Stimulated activated CD4-positive, alpha-beta T cell treated with anti-CD3 and anti-CD28 coated beads, Interleukin-12 subunit alpha, Interleukin-12 subunit beta, amount 100 ng/mL, for 24 hours (primary cell): ENCODE results near the gene PTPRH.

Experiments used
- DNase-seq, 2 experiments: peaks; one replicate each; pipeline ENCODE4 v3.0.0-alpha.2; 2020; ENCODE audit warnings: low read depth in 2 of 2

The PTPRH gene

DNA sequence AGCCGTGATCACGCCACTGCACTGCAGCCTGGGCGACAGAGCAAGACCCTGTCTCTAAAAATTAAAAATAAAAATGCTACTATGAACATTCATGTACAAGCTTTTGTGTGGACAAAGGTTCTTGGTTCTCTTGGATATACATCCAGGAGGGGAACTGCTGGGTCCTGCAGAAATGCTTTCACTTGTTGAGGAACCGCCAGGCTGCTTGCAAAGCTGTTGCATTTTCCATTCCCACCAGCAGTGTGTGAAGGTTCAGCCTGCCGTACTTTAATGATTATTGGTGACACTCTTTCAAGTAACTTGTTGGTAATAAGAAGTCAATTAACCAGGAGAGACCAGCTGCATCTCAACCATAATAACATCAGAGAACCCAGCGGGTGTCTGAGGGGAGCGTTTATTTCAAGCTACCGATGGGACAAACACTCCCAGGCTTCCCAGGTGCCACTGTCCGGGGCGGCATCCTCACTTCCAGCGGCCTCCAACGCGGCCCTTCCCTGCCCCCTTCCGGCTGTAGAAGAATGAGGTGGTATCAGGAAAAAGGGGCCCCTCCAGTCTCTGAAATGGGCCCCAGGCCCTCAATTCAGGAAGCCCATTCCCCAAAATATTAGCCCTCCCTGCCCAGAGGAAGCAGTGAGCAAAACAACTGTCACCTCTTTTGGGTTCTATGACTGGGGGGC is 76.7 kb downstream of the PTPRH start:
- no peak for DNase-seq

DNA sequence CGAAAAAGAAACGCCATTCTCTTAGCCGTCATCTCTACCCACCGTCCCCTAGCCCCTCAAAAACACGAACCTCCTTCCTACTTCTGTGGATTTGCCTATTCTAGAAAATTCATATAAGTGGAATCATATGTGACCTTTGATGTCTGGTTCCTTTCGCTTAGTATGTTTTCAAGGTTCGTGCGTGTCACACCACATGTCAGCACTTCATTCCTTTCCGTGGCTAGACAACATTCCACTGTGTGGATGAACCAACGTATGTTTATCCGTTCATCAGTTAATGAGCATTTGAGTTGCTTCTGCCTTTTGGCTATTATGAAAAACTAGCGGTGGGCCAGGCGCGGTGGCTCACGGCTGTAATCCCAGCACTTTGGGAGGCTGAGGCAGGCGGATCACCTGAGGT is 77.9 kb downstream of the PTPRH start:
- no peak for DNase-seq
